ENCODE measurements around the gene MAD2L2. TPM values are rescaled to one million over a fixed set of nuclear protein-coding genes. Genes with fewer than 3 reads are reported as not detected.
A peak's percentile ranks its signal among the peaks of the same experiment; 100 is the strongest.

Gene MAD2L2
- total RNA-seq: 22.0 TPM

DNA sequence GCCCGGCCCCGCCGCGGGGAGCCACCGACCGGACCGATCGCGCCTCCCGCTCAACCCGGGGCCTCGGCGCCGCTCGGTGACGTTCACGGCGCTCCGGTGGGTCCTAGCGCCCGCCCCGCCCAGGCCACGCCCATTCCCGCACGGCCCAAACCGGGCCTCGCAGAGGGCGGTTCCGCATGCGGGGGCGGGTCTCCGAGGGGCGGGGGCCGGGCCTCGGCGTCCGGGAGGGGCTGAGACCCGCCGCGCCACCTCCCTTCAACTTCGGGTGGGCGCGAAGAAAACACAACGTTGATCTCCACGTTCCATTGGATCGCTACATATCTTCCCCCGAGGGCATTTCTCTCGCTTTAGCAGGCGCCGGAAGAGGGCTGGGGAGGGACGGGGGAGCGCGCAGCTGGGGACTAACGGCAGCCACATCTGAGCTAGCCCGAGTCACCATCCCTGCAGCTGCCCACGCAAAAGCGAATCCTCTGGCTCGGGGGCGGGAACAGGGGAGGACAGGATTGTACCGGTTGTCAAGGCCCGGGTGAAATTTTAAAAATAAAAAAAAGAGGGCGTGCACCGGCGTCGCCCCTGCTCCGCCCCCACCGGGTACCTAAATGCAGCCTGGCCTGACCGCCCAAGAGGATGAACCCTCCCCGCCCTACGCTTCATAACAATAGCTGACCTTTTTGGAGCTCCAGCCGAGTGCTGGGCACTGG lies at the start of gene MAD2L2:
TSS of gene MAD2L2 (minus strand) at position 78 of the 701 bp plus-strand sequence. CDS start 547 bp downstream, outside the sequence.
- intact Hi-C loops (cut with DNase I): no loop called here
- peak; percentile 96 for ATAC-seq

DNA sequence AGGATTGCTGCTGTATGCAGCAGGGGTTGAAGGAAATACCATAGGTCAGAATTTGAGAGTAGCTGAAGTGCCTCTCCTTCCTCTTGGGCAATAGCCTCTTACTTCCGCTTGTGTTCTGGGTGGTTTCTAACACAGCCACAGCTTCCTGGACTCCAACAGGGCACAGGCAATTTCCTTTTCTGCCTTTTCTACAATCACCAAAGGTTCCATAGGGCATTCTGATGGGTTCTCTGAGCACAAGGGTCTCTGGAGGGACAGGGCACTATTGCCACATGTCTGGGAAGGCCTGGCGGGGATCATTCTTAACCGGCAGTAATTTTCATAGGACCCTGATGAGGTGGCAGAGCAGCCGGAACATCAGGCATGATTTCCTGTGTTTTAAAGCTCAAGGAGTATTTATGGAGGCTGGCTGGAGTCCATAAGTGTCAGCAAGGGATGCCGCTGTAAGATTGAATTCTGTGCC lies 49.5 kb upstream of the MAD2L2 start:
- peak; percentile 39 for ATAC-seq
- intact Hi-C loops (cut with DNase I): loop anchor here (10.0 kb wide), 1 partner anchor 54 kb away; no protein-coding TSS in a partner anchor
- no peak for DNase-seq (ENCODE audit: low spot score)

More for the DNA sequence above, at the start of gene MAD2L2:
- DNase-seq (ENCODE audit: low spot score): peak; percentile 96

DNA sequence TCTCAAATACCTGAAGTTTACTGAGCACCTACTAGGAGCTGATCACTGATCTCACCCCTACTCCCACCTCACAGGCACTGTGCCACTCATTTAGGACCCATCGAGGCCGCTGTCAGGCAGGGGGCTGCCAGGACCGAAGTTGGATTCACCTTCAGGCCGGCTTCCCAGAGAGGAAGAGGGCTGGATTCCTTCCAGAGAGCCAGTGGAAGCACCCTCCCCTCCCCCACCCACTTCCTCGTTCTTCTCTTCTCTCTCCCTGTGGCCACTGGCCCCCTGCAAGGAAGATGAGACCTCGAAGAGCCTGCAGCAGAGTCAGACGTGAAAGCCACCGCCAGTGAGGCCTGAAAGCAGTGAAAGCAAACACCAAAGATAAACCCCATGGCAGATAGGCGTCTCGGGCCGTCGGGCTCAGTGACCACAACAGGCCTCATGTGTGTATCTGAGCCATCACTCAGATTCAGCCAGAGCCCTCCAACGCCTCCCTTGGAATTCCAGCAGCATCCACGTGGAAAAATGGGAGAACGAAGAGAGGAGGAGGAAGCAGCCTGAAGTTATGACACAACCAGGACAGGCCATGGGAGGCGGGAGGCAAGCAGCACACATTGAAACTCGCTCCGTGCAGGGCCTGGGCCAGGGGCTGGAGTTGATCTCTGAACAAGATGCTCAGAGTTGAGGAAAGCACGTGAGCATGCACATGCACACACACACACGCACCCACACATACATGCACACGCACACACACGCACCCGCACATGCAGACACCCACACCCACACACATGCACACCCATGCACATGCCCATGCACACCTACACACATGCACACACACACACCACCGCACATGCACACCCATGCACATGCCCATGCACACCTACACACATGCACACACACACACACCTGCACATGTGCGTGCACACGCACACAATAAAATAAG lies 48.8 kb upstream of the MAD2L2 start:
- intact Hi-C loops (cut with DNase I): loop anchor here (10.0 kb wide), 1 partner anchor 55 kb away; no protein-coding TSS in a partner anchor
- ATAC-seq (peak; percentile 1), DNase-seq (ENCODE audit: low spot score) (no peak)

DNA sequence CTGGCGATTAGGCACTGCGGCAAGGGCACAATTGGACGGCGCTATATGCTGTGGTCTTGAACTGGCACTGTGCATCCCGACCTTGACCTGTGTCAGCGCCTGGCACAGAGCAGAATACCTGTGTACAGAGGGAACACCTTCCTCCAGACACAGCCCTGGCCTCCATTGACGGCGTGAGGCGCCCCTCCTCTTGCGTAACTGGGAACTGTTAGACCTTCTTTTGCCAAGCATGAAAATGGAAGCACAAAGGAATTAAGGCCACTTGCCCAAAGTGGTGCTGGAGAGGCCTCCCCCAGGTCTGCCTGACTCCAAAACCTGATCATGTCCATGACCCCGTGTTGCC lies 48.2 kb upstream of the MAD2L2 start:
- no peak for ATAC-seq
- intact Hi-C loops (cut with DNase I): no loop called here
- no peak for DNase-seq (ENCODE audit: low spot score)

DNA sequence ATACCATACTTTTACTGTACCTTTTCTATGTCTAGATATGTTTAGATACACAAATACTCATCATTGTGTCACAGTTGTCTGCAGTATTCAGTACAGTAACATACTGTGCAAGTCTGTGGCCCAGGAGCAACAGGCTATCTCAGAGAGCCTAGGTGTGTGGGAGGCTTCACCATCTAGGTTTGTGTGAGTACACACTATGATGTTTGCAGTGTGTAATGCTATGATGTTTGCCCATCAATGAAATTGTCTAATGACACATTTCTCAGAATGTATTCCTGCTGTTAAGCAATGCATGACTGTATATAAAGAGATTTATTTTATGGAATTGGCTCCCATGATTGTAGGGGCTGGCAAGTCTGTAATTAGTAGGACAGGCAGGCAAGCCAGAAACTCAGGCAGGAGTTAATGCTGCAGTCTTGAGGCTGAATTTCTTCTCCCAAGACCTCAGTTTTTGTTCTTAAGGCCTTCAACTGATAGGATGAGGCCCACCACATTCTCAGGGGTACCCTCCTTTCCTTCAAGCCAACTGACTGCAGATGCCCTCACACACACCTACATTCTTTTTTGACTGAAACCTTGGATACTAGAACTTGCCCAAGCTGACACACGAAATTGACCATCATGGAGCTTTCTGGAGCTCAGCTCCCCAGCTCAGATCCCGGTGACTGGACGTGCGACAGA lies 47.3 kb upstream of the MAD2L2 start:
- intact Hi-C loops (cut with DNase I): no loop called here
- no peak for DNase-seq (ENCODE audit: low spot score)
- ATAC-seq: no peak

DNA sequence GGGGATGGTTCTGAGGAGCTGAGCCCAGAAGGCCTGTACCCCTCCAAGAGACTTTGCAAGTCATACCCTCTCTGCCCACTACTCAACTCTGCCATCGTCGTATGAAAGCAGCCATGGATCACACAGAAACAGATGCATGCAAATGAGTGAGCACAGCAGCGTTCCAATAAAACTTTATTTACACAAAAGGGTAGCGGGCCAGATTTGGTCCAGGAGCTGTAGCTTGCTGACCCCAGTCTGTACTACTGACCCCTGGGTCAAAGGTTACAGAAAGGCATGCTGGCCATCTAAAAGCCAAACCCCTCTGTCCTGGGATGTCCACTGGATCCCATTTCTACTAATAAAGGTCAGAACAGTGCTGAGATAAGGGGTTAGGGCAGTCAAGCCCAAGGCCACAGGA lies 46.2 kb upstream of the MAD2L2 start:
- intact Hi-C loops (cut with DNase I): no loop called here
- no peak for ATAC-seq
- no peak for DNase-seq (ENCODE audit: low spot score)

DNA sequence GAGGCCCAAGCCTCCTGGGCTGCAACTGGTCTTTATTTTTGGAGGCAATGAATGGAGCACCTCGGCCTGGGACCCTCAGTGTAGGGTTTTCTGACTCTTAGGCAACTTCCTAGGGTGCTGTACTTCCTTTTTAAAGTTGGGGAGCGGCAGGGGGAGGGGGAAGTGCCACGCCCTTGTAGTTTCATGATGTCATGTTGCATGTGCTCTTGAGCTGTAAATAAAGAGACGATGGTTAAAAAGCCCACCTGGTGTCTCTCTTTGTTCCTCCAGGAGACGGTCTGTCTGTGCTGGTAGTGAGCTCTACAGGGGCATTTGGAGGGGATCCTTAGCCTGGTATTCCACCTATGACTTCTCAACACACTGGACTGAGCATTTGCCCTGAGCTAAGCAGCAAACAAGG lies 44.7 kb upstream of the MAD2L2 start:
- ATAC-seq (no peak), DNase-seq (ENCODE audit: low spot score) (no peak)
- intact Hi-C loops (cut with DNase I): no loop called here

DNA sequence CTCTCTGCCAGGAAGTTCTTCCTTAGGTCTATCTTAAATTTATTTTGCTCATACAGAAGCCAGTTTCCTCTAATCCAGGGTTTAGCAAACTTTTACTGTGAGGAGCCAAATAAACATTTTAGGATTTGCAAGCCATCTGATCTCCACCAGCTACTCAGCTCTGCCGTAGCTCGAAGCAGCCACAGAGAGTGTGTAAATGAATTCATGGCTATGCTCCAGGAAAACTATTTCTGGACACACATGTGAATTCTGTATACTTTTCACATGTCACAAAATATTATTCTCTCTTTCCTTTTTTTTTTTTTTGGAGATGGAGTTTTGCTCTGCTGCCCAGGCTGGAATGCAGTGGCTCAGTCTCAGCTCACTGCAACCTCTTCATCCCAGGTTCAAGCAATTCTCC lies 41.6 kb upstream of the MAD2L2 start:
- ATAC-seq: no peak
- no peak for DNase-seq (ENCODE audit: low spot score)
- intact Hi-C loops (cut with DNase I): loop anchor here (5.0 kb wide), 1 partner anchor 70 kb away; the partner anchor contains the start of genes FBXO2 and FBXO44

DNA sequence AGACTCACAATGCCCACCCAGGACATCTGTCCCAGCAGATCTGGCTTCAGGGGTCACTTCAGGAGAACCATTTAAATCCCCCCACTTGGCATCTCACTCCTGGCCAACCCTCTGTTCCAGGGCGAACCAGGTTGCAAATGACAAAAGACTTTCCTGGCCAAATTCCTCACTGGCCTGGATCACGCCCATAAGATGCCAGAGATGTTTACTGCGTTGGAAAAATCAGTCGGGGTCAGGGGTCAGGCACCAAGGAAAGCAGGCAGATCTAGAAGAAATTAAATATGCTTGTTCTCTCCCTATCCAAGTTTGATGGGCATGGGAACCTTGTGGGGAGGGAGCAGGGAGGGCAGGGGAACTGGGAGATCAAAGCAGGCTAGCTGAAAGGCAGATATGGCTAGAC lies 40.4 kb upstream of the MAD2L2 start:
- DNase-seq (ENCODE audit: low spot score) (no peak), ATAC-seq (no peak)
- intact Hi-C loops (cut with DNase I): loop anchor here (5.0 kb wide), 1 partner anchor 69 kb away; the partner anchor contains the start of genes FBXO2 and FBXO44

DNA sequence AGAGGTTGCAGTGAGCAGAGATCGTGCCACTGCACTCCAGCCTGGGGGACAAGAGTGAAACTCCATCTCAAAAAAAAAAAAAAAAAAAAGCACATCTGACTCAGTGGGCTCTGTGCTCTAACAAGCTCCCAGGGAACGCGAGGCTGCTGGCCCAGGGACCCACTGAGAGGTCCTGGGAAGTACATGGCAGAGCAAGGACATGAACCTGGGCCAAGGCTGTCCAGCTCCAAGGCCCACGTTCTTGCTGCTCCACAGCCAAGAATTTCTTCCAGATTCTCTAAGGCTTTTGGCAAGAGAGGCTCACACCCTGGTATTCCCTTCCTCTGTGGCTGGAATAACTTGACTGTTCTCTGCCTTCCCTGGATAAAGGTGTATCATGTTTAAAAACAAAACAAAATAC lies 39.6 kb upstream of the MAD2L2 start:
- ATAC-seq (no peak), DNase-seq (ENCODE audit: low spot score) (no peak)
- intact Hi-C loops (cut with DNase I): loop anchor here (5.0 kb wide), 1 partner anchor 68 kb away; the partner anchor contains the start of genes FBXO2 and FBXO44

DNA sequence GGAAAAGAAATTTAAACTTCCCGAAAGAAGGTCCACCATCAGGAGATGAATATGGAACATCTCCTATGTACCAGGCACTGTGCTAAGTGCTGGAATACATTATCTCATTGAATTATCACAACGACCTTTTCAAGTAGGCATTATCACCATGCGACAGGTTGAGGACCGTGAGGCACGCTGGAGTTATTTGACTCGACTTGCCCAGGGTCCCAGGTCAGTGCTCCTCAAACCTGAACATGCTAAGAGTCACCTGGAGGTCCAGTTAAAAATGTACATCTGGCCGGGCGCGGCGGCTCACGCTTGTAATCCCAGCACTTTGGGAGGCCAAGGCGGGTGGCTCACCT lies 39.1 kb upstream of the MAD2L2 start:
- intact Hi-C loops (cut with DNase I): loop anchor here (5.0 kb wide), 1 partner anchor 68 kb away; the partner anchor contains the start of genes FBXO2 and FBXO44
- DNase-seq (ENCODE audit: low spot score) (no peak), ATAC-seq (no peak)

DNA sequence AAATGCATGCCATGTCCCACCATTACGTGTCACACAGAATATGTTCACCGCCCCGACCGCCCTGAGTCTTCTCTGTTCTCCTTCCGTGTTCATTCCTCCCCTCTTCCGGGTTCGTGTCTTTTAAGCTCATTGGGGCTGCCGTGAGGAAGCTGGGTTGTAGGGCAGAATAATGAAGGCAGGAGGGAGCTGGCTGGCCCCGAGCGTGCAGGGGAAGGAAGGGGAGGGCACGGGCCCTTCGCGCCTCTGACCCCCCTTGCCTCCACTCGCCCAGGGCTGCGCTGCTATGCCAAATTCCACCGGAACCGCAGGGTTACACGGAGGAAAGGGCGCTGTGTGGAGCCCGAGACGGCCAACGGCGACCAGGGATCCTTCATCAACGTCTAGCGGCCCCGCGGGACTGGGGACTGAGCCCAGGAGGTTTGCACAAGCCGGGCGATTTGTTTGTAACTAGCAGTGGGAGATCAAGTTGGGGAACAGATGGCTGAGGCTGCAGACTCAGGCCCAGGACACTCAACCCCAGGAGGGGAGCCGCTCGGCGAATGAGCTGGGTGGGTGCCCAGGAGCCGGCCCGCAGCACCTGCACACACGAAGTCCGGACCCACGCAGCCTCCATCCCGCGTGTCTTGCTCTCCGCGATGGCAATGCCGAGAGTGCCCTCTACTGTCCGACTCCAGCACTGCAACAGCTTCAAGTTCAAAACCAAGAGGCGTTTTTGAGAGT lies 38.5 kb upstream of the MAD2L2 start:
- peak; percentile 86 for ATAC-seq
- peak; percentile 92 for DNase-seq (ENCODE audit: low spot score)
- intact Hi-C loops (cut with DNase I): loop anchor here (5.0 kb wide), 1 partner anchor 67 kb away; the partner anchor contains the start of genes FBXO2 and FBXO44

DNA sequence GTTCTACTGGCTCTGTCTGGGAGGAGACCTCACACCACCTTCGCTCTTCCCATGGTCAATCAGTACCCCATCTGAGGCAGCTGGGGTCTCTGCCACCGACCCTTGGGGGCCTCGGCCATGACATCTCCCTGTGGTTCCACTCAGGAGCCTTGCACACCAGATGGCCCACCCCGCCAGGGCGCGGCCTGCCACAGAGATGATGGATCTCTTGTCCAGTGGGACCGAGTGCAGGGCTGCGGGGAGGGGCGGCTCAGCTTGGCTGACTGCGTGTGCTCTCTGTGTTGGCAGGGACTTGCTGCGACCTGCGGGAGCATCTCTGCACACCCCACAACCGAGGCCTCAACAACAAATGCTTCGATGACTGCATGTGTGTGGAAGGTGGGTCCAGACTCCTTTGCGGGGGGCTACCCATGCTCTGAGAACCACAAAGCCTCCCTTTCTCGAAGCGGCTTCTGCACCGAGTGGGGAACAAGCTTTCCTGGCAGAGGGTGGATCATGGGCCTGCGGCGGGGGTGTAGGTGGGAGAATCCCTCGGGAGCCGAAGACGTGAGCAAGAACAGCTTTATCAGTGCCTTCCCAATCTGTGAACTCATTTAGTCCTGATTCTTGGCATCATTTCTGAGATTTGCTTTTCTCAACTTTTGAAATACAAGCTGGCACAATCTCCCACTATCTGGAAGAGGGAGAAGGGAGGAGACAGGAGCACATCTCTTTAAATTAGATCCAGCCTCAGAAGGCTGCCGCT lies 34.1 kb upstream of the MAD2L2 start:
- DNase-seq (ENCODE audit: low spot score): no peak
- ATAC-seq: no peak
- intact Hi-C loops (cut with DNase I): no loop called here

DNA sequence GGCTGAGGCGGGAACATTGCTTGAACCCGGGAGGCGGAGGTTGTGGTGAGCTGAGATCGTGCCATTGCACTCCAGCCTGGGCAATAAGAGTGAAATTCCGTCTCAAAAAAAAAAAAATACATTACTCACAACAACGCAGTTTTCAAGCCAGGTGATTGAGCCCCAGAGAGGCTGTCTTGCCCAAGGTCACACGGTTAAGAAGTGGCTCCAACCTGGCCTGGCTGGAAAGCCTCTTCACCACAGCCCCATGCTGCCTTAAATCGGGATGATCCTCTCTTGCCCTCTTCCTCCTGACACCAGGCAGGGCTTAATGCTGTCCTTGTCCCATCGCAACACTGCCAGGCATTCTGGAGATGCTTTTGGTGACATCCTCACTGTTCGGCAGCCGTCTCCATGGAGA lies 32.1 kb upstream of the MAD2L2 start:
- ATAC-seq: no peak
- intact Hi-C loops (cut with DNase I): no loop called here

DNA sequence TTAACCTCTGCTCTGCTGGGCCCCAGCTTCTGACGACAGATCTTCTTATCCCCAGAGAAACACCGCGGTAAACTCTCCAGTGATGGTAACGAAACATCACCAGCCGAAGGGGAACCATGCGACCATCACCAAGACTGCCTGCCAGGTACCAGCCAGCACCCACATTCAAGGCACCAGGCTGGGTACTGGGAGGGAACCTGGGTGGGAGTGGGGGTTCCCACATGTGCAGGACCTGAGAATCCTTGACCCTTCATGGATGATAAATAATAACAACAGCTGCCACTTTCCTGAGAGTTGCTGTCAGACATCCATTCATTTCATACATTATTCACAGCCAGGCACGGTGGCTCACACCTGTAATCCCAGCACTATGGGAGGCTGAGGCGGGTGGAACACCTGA lies 31.3 kb upstream of the MAD2L2 start:
- no peak for ATAC-seq
- intact Hi-C loops (cut with DNase I): no loop called here
- no peak for DNase-seq (ENCODE audit: low spot score)

More for the DNA sequence above, 32.1 kb upstream of the MAD2L2 start:
- DNase-seq (ENCODE audit: low spot score): no peak

DNA sequence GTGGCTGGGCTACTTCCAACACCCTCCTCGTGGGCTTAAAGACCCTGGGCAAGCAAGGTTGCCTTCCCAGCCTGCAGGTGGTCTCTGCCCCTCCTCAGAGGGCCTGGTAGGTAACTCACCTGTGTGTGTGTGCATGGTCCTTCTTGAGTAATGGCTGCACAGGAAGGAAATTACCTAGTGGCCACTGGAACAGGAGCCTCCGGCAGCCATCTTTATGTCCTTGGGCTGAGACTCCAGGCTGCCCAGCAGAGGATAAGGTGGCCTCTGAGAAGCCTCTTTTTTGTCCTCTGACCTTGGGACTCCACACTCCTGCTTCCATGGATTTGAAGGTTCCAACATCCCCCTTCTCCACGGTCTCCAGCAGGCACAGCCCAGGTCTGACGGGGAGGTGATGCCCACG lies 30.5 kb upstream of the MAD2L2 start:
- no peak for ATAC-seq
- no peak for DNase-seq (ENCODE audit: low spot score)
- intact Hi-C loops (cut with DNase I): no loop called here

DNA sequence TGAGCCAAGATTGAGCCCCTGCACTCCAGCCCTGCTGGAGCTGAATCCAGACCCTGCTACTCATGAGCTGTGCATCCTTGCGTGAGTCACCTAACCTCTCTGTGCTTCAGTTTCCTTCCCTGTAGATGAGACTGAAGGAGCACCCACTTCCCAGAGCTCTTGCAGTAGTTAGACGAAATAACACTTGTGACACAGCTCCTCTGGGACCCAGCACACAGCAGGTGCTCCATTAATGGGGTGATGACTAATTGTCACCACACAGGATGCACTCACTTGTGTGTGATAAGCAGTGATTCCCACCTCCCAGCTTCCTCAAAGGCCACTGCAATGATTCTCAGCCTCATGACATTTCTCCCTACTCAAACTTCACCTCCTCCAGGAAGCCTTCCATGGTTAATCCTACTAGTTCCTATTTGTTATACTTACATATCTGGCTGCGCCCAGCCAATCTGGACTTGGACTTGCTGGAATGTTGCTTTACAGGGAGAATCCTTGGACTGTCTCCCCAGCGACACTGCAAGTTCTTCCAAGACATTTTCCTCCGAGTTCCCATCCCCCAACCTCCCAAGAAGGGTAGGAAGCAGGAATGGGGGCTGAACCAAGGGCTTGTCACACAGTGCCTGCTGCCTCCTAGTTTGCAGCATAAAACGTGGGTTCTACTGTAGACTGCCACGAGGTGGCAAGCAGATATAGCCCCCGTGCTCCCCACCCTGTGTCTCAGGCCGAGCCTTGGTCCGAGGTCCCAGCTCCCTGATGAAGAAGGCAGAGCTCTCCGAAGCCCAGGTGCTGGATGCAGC lies 27.8 kb upstream of the MAD2L2 start:
- intact Hi-C loops (cut with DNase I): no loop called here
- no peak for DNase-seq (ENCODE audit: low spot score)
- ATAC-seq: no peak
